Middle frontal gyrus (tissue), 1 donor: ENCODE measurements around the gene ESRRG.
"Not testable (repeated sequence)": the region's sequence is repeated elsewhere in the genome, so short reads cannot be mapped to it uniquely, and the experiment has no call there.

Experiments used
- DNase-seq: peaks from one replicate; pipeline ENCODE4 v3.0.0-alpha.2; 2015; ENCODE audit warnings: low spot score; ENCODE audit errors: extremely low spot score

ESRRG gene

GRCh38 chr1:216705676-216706075, 17.6 kb downstream of the ESRRG start:
- DNase-seq: no peak

DNA sequence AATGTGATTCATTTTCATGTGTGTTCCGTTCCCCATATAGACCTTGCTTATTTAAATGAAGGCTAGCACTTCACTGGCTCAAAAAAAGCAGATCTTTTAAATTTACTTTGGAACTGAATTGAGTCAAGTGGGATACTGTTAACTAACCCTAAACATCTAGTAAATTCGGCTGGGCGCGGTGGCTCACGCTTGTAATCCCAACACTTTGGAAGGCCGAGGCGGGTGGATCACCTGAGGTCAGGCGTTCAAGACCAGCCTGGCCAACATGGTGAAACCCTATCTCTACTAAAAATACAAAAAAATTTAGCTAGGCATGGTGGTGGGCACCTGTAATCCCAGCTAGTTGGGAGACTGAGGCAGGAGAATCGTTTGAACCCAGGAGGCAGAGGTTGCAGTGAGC, 19.2 kb downstream of the ESRRG start:
- not testable (repeated sequence) for DNase-seq

DNA sequence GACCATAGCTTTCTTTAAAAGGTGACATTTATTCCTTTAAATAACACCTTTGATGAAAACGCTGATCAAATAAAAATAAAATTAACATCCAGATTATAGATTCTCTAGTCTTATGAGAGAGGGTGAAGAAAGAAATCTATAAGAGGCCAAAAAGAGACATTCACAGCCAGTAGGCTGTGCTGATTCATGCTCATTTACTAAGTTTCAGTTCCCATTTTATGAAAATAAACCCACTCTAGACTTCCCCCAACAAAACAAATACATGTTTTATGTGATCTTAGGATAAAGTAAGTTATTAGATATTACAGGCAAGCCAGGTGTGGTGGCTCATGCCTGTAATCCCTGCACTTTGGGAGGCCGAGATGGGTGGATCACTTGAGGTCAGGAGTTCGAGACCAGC, 21.1 kb downstream of the ESRRG start:
- DNase-seq: no peak

DNA sequence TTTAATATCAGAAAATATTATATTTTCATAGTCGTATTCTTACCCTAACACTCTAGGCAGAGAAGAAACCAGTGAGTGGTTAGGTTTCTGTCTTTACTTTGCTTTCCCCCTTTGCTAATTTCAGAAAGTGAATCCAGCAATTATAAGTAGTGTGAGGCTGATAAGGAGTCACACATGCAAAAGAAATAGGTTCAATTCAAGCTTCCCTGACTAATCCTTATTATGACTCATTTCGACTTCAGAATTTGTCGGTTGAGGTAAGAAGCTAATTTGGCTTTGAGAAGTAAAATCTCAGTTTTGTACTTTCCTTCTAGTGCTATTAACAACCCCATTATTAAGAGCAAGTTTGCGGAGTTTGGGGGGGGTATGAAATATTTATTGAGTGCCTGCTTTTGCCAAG, 22.4 kb downstream of the ESRRG start:
- no peak for DNase-seq

GRCh38 chr1:216691710-216692109, 31.5 kb downstream of the ESRRG start:
- DNase-seq: no peak

- no peak for DNase-seq
Observed at GRCh38 chr1:216690603-216691002, 32.6 kb downstream of the ESRRG start.

GRCh38 chr1:216688127-216688657, 35.0 kb downstream of the ESRRG start:
- DNase-seq: no peak

- no peak for DNase-seq
Observed at GRCh38 chr1:216686860-216687766, 36.1 kb downstream of the ESRRG start.

- no peak for DNase-seq
Observed at GRCh38 chr1:216682752-216683151, 40.5 kb downstream of the ESRRG start.

DNA sequence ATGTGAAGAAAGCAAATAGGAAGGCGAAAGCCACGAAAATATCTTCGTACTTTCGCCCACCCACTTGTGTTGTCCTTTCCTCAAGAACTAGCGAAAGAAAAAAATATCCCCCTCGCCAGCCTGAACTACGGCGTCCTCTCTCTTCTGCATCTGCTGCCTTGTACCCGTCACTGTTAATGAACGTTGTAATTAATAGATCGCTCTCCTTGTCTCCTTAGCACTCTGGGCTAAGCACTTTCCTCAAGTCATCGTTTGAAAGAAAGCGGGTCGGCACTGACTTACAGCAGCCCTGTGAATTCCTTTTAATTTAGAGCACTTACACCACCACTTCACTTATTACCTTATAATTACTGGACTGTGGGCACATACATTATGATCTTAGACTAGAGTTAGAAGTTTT, 44.1 kb downstream of the ESRRG start:
- DNase-seq: no peak

DNA sequence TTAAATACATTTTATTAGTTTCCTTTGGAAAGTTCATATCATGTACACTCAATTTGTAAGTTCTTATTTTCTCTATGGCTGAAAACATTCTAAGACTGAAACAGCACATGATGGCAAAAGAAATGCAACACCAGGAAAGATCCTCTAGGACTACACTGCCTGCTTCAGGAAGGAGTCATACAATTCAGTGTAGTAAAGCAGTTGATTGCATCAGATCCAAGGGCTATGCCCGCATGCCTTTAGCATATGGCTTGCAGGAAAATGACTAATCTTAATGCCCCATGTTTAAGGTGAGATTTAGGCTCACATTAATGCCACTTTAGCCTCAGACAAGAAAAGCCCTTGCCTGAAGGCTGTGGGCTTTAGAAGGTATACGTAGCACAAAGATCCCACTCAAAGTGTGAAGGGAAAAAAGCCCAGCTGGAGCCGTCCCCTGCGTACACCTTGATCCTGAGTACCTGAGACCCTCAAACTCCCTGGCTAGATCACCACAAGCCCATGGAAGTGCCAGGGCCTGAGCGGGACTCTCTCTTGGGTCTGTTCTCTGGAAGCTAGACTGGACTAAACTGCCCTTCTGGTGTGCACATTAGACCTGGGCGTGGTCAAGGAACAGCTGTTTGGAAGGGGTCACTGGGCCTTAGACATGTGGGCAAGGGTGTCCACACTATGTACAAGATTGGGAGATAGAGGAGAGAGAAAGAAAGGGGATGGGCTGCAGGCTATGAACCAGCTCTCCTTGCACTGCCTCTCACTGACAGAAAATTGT, 52.9 kb downstream of the ESRRG start:
- no peak for DNase-seq

DNA sequence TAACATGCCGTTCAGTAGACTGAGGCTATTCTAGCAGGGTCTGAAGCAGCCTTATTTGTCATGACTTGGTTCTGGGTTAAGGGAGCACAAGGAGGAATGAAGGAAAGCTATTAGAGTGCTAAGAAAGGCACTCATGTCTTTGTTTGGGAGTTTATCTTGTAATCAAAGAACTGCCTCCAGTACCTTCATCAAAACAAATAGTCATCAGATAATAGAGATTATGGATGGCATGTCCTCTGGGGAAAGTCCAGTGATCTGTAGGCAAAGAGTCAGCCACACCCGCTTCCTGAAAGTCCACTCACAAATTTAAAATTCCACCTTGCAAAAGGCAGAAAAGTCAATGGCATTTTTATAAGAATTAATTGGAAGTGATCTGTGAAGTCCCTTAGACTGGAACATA, 56.8 kb downstream of the ESRRG start:
- no peak for DNase-seq

GRCh38 chr1:216665856-216666255, 57.4 kb downstream of the ESRRG start:
- no peak for DNase-seq

GRCh38 chr1:216665406-216665805, 57.8 kb downstream of the ESRRG start:
- no peak for DNase-seq

GRCh38 chr1:216662681-216663080, 60.5 kb downstream of the ESRRG start:
- DNase-seq: no peak

- no peak for DNase-seq
Observed at GRCh38 chr1:216660561-216660960, 62.7 kb downstream of the ESRRG start.

GRCh38 chr1:216653001-216653400, 70.2 kb downstream of the ESRRG start:
- no peak for DNase-seq

DNA sequence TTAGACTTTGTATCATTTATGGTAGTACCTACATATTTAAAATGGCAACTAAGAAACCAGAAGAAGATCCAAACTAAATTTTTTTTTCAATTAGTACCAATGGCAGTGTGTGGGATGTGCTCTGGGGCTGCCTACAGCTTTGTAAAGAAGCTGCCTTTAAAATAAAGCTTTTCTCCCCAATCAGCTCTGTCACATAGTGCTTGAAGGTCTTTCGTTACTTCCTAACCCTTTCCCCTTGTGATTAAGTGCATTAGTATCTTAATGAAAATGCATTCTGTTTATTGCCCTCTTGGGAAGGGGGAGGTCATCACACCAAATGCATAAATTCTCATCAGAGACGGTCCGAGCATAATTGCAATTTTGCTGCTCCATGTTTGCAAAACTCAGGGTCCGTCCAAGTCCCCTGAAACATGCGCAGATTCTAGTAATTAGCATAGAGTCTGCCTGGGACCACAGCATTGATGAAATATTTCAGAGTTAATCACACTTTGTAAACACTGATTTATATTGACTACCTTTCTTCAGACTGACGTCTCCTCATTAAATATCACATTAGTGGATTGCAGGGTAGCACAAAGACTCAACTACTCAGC, 71.3 kb downstream of the ESRRG start:
- DNase-seq: no peak

DNA sequence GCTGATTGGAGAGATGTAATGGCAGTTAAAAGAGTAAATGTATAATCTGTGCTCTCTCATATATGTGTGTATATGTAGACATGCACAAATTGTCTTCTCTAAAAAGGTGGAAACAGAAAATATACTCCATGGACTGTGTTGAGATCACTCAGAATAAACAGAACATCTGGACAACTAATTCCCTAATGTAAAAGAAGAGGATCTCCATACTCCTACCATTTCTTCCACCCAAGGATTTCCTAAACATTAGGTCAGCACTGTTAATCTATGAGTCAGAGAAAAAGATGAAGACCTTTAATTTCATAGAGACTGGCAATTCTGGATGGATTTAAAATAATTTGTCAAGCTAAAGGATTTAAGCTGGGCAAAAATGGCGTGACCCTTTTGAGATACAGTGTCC, 80.1 kb downstream of the ESRRG start:
- no peak for DNase-seq

DNA sequence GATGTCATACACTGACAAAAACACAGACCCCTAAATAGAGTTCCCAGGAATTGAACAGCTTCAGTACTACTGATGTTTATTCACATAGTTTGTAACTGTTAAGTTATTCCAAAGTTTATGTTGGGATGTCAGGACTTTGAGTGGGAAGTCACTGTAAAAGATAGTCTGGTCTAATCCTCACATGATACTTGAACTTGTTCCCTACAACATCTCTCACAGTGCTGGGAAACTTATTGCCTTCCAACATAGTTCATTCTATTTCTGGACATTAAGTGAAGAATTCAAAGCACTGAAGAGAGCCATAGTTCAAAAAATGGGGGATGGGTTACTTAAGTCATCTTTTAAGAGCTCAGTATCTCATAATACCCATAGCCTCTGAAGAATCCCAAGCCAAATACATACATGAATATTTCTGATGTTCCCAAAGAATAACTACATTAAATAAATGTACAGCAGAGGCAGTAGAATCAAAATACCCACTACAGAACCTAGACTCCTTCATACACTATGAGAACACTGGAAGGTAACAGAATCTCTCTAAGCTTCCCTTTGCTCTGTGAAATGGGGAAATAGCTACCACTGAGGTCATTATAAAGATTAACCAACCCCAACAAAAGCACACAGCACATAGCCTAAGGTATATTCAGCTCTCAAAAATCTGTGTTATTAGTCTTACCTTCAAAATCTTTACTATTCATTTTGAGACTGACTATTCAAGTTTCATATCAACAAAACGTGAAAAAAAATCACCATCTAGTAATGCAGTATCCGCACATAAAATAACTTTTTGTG, 81.4 kb downstream of the ESRRG start:
- no peak for DNase-seq

DNA sequence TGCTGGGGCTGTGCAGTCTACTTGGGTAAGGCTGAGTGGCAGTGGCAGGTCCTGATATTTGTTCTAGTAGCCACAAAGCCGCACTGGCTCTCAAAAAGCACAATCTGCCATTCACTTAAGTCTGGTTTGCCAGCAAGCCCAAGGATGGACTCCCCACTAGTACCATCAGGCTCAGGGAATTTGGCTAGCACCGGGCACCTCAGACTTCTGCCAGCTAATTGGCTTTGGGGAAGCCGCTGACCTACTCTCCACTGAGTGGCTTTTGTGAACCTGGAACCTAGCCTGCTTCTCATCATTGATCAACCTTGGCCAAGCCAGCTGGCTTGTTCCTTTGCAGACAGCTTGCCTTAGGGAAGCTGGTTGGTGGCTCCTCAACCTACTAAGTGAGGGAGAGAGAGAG, 83.1 kb downstream of the ESRRG start:
- DNase-seq: no peak
